ENCODE measurements around the gene PCNT. TPM values are rescaled to one million over a fixed set of nuclear protein-coding genes. Genes with fewer than 3 reads are reported as not detected.

The PCNT gene
- total and polyA plus RNA-seq, 2 of the 8 experiments (the other 6 are each of a cell fraction or from before 2014, with no cell fraction given), result 9.9 to 45.1 TPM

GRCh38 chr21:46356005-46356338 is 32.0 kb downstream of the PCNT start (continued):
- no peak for TF ChIP-seq CHD7 (IDR thresholded peaks at IDR 0.05; ENCODE audit: insufficient replicate concordance, low read length)
